HG02870 (cell line): ENCODE data around the gene CEMP1.
"Not testable (repeated sequence)": the region's sequence is repeated elsewhere in the genome, so short reads cannot be mapped to it uniquely, and the experiment has no call there.

Experiments
- ATAC-seq: cut with Tn5 transposase; IDR thresholded peaks from one replicate; pipeline ENCODE4 v1.9.1; 2021; ENCODE audit warnings: mild to moderate bottlenecking, moderate library complexity; ENCODE audit not compliant: unreplicated experiment

The CEMP1 gene

DNA sequence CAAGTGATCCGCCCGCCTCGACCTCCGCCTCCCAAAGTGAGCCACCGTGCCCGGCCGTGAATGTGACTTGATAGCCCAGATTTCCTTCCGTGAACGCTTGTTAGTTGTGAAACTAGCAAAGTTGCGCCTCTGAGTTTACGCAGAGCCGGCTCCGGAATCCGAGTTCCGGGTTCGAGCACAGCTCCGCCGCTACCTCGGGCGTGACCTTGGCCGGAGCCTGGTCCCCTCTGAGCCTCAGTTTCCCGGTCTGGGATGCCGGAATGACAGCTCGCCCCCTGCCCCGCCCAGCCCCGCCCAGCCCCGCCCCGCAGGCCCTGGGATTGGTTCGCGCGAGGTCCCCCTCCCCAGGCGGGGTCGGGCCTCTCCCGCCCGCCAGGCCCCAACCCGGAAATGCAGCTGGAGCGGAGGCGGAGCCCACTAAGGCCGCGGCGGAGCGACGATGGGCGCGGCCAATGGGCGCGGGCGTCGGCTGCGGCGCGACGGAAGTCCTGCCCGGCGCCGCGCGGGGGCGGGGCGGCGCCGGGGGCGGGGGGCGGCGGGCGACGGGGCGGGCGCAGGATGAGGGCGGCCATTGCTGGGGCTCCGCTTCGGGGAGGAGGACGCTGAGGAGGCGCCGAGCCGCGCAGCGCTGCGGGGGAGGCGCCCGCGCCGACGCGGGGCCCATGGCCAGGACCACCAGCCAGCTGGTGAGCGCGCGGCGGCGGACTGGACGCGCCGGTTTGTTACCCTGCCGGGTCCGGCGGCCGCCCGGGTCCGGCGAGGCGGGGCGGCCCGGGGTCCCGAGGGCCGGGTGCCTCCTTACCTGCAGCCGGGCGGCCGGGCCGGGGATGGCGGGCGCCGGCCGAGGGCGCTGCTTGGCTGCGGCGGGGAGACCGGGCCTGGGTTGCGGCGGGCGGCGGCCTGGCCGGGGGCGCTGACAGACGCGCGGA is 6.5 kb upstream of the CEMP1 start, which contains the start of gene PDPK1:
Gene PDPK1, plus strand, starts transcription at position 571 of the 929 bp plus-strand sequence. Its CDS starts 92 bp downstream, at position 663.
- peak; percentile 82 for ATAC-seq

DNA sequence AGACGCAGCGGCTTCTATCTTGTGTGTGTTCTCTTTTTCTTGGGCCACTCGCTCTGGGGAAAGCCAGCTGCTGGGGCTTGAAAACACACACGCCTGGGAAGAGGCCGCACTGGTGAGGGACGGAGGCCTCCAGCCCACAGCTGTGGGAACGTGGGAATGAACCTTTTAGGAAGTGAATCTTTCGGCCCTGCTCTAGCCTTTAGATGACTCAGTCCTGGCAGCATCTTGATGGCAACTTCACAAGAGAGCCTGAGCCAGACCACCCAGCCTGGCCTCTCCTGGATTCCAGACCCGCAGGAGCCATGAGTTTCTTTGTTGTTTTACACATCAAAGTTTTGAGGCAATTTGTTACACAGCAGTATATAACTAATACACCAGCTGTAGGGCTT is 4.4 kb upstream of the CEMP1 start:
- no peak for ATAC-seq

DNA sequence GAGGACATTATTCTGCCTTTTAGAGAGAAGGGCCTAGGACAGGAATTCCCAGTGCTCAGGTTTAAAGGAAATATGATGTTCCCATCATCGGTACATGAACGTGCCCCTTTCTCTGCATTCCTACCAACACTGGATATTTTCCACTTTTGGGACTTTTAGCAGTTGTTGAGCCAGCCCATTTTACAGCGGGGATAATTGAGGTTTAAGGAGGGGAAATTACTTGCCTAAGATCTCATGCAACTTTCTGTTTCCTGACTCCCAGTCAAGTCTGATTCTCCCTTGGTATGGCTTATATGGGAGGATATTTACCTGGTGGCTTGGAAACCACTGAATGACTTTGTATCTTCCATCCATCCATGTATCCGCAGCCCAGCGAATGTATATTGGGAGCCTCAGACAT is 3.1 kb upstream of the CEMP1 start:
- not testable (repeated sequence) for ATAC-seq

GRCh38 chr16:2533912-2534311 is 2.7 kb upstream of the CEMP1 start:
- no peak for ATAC-seq

DNA sequence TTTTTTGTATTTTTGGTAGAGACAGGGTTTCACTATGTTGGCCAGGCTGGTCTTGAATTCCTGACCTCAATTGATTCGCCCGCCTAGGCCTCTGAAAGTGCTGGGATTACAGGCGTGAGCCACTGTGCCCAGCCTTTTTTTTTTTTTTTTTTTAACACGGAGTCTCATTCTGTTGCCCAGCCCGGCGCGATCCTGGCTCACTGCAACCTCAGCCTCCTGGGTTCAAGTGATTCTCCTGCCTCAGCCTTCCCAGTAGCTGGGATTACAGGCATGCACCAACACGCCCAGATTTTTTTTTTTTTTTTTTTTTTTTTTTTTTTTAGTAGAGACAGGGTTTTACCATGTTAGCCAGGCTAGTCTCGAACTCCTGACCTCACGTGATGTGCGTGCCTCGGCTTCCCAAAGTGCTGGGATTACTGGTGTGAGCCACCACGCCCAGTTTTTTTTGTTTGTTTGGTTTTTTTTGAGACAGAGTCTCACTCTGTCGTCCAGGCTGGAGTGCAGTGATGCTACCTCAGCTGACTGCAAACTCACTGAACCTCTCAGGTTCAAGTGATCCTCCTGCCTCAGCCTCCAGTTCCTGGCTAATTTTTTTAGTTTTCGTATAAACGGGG is 2.0 kb upstream of the CEMP1 start:
- ATAC-seq: not testable (repeated sequence)

- ATAC-seq: no peak
Measured at GRCh38 chr16:2532494-2533141, 1.4 kb upstream of the CEMP1 start.

DNA sequence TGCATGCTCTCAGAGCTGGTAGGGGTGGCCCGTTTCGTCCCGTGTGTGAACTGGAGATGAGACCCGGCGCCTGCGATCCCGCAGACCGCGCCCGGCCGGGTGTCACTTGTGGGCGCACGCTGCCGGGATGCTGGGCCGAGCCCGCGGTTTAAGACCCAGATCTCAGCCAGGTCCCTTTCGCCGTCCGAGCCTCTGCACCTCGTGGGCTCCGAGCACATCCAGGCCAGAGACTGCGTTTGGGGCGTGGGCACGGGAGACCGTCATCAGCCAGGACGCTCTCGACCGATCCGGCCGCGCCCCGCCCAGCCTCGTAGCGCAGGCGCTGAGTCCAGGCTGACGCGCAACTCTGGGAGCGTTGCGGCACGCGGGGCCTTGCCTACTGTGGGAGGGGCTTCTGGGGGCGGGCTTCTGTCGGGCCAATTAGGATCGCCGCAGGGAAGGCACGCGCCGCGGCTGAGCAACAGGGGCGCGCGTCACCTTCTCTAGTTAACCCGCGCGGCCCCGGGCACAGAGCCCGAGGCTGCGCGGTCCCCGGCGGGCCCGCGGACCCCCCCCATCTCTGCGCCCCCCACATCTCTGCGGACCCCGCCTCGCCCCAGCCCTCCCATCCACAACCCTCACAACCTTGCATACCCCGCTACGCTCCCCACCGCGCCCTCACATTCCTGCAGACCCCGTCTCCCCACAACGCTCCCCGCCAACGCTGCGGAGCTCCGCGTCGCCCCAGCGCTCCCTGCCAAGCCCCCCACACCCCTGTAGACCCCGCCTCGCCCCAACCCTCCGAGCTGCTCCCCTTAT is 687 bp upstream of the CEMP1 start:
- peak; percentile 83 for ATAC-seq

- no peak for ATAC-seq
Measured at GRCh38 chr16:2530629-2531318, 434 bp downstream of the CEMP1 start.

DNA sequence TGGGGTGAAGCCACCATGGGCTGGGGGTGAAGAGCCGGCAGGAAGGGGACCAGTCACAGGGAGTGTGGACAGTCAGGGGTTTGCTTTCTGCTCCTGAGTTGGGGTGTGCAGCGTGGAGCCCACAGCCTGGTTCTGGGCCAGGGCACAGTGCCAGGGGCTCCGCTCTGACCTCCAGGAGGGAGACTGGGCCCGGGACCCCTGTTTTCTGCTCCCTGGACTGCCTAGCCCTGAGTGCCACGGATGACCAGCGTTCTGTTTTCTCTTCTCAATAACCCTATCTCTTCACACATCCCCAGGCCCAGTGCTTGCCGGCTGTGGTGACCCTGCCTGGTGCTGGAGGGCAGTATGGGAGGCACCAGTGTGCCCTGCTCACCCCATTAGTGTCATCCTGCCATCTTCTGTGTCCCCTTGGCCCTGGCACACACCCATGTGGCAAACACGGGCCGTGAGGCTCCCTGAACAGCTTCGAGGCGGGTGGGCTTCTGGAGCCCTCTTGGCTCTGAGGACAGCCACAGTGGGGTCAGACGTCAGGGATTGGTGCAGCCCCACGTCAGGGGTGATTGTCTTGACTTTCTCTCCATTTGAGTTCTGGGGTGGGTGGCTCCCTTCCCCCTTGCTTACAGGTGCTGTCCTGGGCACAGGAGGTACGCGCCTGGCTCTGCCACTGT is 1.1 kb downstream of the CEMP1 start:
- ATAC-seq: no peak

DNA sequence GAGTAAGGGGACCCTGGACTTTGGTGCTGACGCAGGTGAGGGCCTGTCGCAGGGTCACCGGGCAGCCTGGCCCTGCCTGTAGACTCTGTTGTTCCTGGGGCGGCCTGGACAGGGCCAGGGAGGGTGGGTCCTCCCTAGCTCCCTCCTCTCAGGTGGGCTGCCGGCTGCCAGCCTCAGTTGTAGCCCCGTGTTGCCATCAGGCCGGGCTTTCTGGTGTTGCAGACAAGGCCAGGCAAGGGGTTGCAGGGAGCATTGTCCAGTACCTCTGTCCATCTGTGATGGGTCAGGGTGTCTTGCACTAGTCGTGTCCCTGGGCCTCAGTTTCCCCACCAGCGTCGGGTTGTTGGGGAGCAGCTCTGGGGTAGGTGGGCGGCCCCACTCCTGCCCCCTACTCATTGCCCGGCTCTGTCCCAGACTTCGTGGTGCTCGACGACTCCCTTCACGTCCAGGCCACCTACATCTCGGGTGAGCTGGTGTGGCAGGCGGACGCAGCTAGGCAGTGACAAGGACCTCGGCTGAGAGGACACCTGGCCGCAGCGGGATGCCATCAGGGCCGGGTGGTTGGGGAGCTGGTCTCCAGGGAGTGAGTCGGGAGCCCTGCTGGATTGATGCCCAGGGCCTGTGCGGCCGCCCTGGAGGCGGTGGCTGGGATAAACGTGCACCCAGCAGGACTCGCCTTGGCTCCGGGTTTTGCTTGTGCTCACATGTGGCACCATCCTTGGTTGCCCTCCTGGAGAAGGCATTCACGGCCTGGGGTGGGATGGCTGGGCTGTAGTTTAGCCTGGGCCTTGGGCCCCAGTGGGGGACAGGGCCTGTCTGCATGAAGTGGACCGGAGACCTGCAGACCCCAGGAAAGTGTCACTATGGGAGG is 1.9 kb downstream of the CEMP1 start:
- no peak for ATAC-seq

DNA sequence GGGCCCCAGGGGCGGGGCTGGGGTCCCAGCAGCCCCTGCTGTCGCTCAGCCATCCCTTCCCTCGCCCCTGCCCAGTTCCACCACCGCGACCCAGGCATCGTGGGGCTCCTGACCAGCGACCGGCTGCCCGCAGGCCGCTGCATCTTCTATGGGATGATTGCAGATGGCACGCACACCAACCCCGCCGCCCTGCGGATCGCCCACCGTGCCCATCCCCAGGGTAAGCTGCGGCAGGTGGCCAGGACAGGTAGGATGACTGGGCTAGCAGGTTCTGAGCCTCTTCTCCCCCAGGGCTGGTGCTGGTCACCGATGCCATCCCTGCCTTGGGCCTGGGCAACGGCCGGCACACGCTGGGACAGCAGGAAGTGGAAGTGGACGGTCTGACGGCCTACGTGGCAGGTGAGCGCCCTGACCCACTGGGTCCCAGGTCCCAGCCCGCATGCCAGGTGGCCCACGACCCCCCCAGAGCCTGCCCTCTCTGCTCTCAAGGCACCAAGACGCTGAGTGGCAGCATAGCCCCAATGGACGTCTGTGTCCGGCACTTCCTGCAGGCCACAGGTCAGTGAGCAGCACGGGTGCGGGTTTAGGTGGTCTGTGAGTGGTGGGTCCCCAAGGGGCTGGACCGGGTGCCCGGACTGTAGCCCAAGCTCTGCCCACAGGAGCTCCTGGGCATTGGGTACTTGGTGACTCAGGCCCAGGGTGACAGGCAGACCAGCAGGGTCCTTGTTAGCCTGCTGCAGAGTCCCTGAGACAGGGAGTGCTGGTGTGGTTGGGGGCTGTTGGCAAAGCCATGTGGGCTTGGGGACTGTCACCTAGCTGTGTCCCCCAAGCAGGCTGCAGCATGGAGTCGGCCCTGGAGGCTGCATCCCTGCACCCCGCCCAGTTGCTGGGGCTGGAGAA is 2.8 kb downstream of the CEMP1 start:
- no peak for ATAC-seq

DNA sequence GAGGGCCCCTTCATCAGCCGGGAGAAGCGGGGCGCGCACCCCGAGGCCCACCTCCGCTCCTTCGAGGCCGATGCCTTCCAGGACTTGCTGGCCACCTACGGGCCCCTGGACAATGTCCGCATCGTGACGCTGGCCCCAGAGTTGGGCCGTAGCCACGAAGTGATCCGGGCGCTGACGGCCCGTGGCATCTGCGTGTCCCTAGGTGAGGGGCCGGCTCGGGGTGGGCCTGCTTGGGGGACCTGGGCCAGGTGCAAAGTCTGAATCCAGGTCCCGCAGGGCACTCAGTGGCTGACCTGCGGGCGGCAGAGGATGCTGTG is 3.5 kb downstream of the CEMP1 start:
- no peak for ATAC-seq

- no peak for ATAC-seq
Measured at GRCh38 chr16:2527071-2527783, 4.0 kb downstream of the CEMP1 start.

GRCh38 chr16:2526135-2526534 is 5.1 kb downstream of the CEMP1 start:
- ATAC-seq: no peak

DNA sequence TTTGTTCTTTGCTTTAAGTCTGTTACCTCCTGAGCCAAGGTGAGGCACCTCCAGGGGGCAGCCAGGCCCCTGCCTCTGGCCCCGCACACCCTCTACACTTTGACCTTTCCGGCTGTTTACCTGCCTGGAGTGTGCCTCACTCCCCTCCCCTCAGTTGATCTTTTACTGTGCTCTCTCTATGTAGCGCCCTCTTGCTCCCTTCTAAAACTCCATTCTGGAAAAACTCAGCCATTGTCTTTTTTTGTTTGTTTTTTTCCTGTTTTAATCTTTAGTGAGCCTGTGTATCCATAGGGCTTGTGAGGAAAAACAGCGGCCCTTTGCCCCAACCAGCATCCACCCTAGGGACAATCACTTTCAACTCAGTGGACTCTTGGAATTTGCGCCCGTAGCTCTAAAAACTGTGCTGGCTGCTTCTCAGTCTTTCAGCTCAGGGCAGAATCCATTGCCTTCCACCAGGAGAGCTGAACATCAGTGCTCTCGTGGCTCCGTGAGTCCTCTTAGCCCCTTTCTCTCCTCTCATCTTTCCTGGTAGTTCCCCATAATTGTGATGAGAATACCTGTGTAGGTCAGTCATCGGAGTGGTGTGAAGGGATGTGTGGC is 6.8 kb downstream of the CEMP1 start:
- no peak for ATAC-seq

DNA sequence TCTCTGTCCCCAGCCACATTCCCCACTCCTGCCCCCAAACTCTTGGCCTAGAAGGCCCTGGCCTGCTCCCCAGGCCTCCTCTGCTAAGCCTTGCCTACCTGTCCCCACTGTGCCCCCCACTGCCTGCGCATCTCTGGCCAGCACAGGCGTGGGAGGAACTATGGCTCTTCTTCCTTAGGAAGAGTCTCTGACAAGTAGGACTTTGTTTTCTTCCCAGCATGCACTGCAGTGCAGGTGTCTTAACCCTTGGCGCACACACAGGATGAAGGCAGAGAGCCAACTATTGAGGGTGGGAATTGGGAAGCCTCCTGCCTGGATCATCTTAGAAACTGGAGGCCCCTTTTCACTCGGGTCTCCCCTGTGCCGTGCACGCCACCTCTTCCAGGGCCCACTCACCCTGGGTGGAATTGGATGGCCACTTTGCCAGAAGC is 7.4 kb downstream of the CEMP1 start:
- ATAC-seq: no peak
